Measurements from ENCODE around the gene PXDC1.

PXDC1 gene

GRCh38 chr6:3782876-3783832 lies 31.6 kb upstream of the PXDC1 start:
- ChIA-PET CTCF (interaction anchor here (1.0 kb wide), 1 partner anchor 9 kb away, joined by 3 read pairs; no protein-coding TSS in a partner anchor), POLR2A (no interaction called here)
- no peak for TF ChIP-seq CTCF (IDR thresholded peaks at IDR 0.05; ENCODE audit: control extremely low read depth, extremely low read depth, low read depth, missing control alignments)
- DNase-seq (ENCODE audit: extremely low spot score), result no peak

GRCh38 chr6:3781504-3781903 lies 30.0 kb upstream of the PXDC1 start:
- ChIA-PET CTCF (interaction anchor here (1.3 kb wide), 1 partner anchor 11 kb away, joined by 3 read pairs; no protein-coding TSS in a partner anchor), POLR2A (no interaction called here)
- no peak for TF ChIP-seq CTCF (IDR thresholded peaks at IDR 0.05; ENCODE audit: control extremely low read depth, extremely low read depth, low read depth, missing control alignments)
- DNase-seq (ENCODE audit: extremely low spot score), result no peak

DNA sequence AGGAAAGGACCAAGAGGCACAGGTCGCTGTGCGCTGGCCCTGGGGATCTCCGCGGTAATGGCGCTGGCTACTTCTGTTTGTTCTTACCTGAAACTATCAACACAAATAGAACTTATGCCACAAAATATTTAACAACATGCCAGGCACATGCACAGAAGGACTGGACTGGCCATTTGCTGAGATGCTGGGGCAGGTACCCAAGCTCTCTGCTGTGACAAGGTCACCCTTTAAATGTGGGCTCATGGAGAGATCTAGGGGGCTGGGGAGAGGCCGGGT lies 28.0 kb upstream of the PXDC1 start:
- CTCF ChIA-PET, result interaction anchor here (0.7 kb wide), 1 partner anchor 19 kb away, joined by 3 read pairs; no protein-coding TSS in a partner anchor
- POLR2A ChIA-PET, result no interaction called here

GRCh38 chr6:3778701-3779573 lies 27.4 kb upstream of the PXDC1 start:
- no peak for TF ChIP-seq CTCF (IDR thresholded peaks at IDR 0.05; ENCODE audit: control extremely low read depth, extremely low read depth, low read depth, missing control alignments)
- CTCF ChIA-PET, result interaction anchor here (0.7 to 1.0 kb wide), 2 partner anchors 13 to 19 kb away, joined by 3 read pairs; no protein-coding TSS in a partner anchor
- no peak for DNase-seq (ENCODE audit: extremely low spot score)
- POLR2A ChIA-PET, result no interaction called here

More for the DNA sequence above, 28.0 kb upstream of the PXDC1 start:
- DNase-seq (ENCODE audit: extremely low spot score), result no peak
- no peak for TF ChIP-seq CTCF (IDR thresholded peaks at IDR 0.05; ENCODE audit: control extremely low read depth, extremely low read depth, low read depth, missing control alignments)

- DNase-seq (ENCODE audit: extremely low spot score), result no peak
- ChIA-PET POLR2A (no interaction called here), CTCF (no interaction called here)
- no peak for TF ChIP-seq CTCF (IDR thresholded peaks at IDR 0.05; ENCODE audit: control extremely low read depth, extremely low read depth, low read depth, missing control alignments)
Observed at GRCh38 chr6:3777730-3778461, 26.4 kb upstream of the PXDC1 start.

Data from GM10248 (cell line).